ENCODE measurements around the gene INO80E.

INO80E gene

DNA sequence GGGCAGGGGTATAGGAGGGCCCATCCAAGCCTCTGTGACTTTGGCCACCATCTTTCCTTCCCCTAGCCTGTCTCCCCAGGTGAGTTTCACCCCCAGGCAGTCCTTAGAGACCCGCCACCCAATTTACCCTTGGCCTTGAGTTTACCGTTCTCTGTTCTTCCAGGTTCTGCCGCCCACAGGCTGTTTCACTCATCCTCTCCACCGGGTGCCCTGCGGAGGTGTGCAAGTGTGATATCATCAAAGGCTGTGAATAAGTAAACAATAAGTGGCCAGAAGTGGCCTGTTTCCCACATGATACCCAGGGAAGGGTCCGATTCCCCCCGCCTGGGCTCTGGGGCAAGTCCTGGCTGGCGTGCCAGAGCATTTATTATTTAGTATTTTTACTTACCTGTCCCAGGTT lies 50.1 kb downstream of the INO80E start:
- no peaks in the 10 kb centered on the region for H3K9me3 Mint-ChIP-seq
- H3K4me3 Mint-ChIP-seq, result no peak overlapping the region
- H3K27ac Mint-ChIP-seq, result no peak overlapping the region
- peaks cover 11% of the 10 kb centered on the region for H3K27me3 Mint-ChIP-seq (ENCODE audit: low read depth)
- H3K36me3 Mint-ChIP-seq (ENCODE audit: low read depth), result no peaks in the 10 kb centered on the region
- H3K4me1 Mint-ChIP-seq (ENCODE audit: low read depth), result peaks cover 4% of the 10 kb centered on the region

DNA sequence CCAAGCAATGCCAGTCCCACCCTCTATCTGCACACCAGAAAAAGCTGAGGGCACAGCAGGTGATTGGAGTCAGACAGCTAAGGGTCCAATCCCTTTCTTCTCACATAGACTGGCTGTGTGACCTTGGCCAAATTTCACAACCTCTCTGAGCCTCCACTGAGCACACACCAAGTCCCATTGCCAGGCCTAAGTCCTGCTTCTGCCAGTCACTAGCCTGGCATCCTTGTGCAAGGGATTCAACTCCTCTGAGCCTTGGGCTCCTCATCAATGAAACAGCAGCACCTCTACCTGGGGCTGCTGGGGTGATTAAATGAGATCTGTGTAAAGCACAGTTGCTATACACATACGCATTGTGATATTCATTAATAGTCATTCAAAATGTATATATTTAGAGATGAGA lies 50.5 kb downstream of the INO80E start:
- H3K9me3 Mint-ChIP-seq, result no peaks in the 10 kb centered on the region
- peaks cover 9% of the 10 kb centered on the region for H3K27me3 Mint-ChIP-seq (ENCODE audit: low read depth)
- H3K27ac Mint-ChIP-seq, result no peak overlapping the region
- peaks cover 6% of the 10 kb centered on the region for H3K4me1 Mint-ChIP-seq (ENCODE audit: low read depth)
- no peak overlapping the region for H3K4me3 Mint-ChIP-seq
- H3K36me3 Mint-ChIP-seq (ENCODE audit: low read depth), result no peaks in the 10 kb centered on the region

DNA sequence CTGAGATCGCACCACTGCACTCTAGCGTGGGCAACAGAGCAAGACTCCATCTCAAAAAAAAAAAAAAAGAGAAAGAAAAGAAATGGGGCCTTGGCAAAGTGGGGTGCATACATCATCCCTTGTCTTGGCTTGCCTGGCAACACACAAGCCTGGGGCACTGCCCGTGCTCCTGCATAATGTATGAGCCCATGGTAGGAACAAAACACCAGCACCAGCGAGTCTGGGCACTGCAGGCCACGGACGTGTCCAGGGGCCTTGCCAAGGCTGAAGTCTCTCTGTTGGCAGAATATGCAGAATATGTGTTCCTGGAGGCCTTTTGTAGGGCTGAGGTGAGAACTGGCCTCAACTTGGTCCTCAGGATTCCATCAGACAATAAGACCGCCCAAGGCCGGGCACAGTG lies 53.8 kb downstream of the INO80E start:
- Mint-ChIP-seq H3K27ac (no peak overlapping the region), H3K27me3 (ENCODE audit: low read depth) (peaks cover 7% of the 10 kb centered on the region), H3K36me3 (ENCODE audit: low read depth) (no peaks in the 10 kb centered on the region), H3K4me3 (no peak overlapping the region), H3K9me3 (no peaks in the 10 kb centered on the region), H3K4me1 (ENCODE audit: low read depth) (peaks cover 17% of the 10 kb centered on the region)

DNA sequence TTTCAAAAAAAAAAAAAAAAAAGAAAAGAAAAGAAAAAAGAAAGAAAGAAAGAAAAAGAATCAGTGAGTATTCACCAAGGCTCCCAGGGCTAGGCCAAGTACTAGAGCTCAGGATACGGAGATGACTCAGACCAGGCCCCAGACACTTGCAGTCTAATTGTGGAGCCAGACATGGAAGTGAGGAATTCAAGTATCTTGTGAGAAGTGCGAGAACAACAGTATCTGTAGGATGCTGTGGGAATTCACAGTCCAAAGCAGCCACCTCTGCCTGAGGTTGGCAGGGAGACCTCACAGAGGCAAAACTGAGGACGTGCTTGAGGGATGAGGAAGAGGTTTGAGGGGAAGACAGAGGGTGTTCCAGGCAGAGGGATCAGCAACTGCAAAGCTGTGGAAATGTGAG lies 55.5 kb downstream of the INO80E start:
- Mint-ChIP-seq H3K27ac (peak overlapping the region; percentile 91), H3K36me3 (ENCODE audit: low read depth) (no peaks in the 10 kb centered on the region), H3K27me3 (ENCODE audit: low read depth) (peaks cover 7% of the 10 kb centered on the region), H3K4me3 (peak overlapping the region; percentile 87), H3K9me3 (no peaks in the 10 kb centered on the region), H3K4me1 (ENCODE audit: low read depth) (peaks cover 18% of the 10 kb centered on the region)

DNA sequence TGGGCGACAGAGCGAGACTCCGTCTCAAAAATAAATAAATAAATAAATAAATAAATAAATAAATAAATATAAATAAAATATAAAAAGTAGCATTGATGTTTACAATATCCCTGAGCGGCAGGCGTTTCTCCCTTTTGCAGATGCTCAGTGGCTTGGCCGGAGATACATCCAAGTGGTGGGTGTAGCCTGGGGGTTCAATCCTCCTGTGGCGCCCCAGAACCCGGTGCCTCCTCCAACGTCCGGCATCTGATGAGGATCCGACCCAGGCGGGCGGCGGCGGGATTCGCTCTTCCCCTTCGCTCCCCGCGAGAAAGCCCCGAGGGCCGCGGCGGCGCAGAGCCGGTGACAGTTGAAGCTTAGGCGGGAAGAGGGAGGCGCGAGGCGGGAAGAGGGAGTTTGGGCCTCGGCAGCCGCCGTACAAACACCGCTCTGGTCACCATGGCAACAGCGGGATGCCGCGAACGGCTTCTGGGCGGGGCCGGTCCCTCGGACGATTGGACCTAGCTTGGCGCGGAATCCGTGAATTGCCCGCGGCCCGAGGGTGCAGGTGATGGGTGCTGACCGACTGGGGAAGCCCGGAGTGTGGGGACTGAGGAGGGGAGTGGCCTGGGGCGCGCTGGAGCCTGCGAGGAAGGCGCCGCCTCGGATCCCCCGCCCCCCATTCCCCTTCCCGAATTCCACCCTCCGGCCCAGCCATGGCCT lies 56.8 kb downstream of the INO80E start:
- Mint-ChIP-seq H3K27me3 (ENCODE audit: low read depth) (no peaks in the 10 kb centered on the region), H3K9me3 (no peaks in the 10 kb centered on the region), H3K4me1 (ENCODE audit: low read depth) (peaks cover 18% of the 10 kb centered on the region), H3K36me3 (ENCODE audit: low read depth) (no peaks in the 10 kb centered on the region), H3K27ac (peak overlapping the region; percentile 62), H3K4me3 (peak overlapping the region; percentile 86)

DNA sequence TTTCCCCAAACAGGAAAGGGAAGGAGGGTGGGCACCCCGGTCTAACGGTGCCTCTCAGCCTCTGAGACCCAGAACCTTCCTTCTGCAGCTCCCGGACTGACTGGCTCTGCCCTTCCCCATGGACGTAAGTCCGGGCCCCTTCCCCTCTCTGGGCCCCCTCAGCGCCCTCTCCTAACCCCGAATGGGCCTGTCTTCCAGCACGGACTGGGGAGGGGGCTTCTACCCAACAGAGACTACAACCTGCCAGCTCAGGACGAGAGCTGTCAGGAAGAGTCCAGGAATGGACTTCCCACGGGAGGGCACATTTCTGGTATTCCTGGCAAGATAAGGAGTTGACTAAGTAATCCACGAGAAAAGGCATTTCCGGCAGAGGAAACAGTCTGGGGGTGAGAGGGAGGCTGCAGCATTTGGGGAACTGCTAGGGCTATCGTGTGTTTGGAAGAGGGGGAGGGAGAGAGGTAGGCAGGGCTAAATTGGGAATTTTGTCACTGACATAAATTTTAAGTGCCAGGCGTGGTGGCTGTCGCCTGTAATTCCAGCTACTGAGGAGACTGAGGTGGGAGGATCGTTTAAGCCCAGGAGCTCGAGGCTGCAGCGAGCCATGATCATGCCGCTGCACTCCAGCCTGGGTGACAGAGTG lies 57.5 kb downstream of the INO80E start:
- Mint-ChIP-seq H3K36me3 (ENCODE audit: low read depth) (no peaks in the 10 kb centered on the region), H3K4me1 (ENCODE audit: low read depth) (peaks cover 18% of the 10 kb centered on the region), H3K4me3 (peak overlapping the region; percentile 86), H3K27me3 (ENCODE audit: low read depth) (no peaks in the 10 kb centered on the region), H3K9me3 (no peaks in the 10 kb centered on the region), H3K27ac (no peak overlapping the region)

DNA sequence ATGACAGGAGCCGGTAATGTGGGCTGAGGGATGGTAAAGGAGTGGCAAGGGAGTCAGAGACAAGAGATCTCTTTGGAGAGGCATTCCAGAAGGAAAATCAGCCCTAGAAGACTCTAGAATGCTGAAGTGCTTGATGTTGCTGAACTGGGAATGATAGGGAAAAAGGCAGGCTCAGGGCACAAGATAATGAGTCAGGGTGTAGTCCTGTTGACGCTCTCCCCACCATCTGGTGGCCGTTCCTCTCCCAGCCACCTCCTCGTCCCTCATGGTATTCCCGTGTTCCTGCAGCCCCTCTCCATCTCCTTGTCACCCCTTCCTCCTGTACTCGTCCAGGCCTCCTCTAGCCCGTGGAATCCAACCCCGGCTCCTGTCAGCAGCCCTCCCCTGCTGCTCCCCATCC lies 58.4 kb downstream of the INO80E start:
- no peaks in the 10 kb centered on the region for H3K36me3 Mint-ChIP-seq (ENCODE audit: low read depth)
- H3K9me3 Mint-ChIP-seq, result no peaks in the 10 kb centered on the region
- H3K4me1 Mint-ChIP-seq (ENCODE audit: low read depth), result peaks cover 18% of the 10 kb centered on the region
- H3K27ac Mint-ChIP-seq, result no peak overlapping the region
- no peaks in the 10 kb centered on the region for H3K27me3 Mint-ChIP-seq (ENCODE audit: low read depth)
- H3K4me3 Mint-ChIP-seq, result peak overlapping the region; percentile 65

DNA sequence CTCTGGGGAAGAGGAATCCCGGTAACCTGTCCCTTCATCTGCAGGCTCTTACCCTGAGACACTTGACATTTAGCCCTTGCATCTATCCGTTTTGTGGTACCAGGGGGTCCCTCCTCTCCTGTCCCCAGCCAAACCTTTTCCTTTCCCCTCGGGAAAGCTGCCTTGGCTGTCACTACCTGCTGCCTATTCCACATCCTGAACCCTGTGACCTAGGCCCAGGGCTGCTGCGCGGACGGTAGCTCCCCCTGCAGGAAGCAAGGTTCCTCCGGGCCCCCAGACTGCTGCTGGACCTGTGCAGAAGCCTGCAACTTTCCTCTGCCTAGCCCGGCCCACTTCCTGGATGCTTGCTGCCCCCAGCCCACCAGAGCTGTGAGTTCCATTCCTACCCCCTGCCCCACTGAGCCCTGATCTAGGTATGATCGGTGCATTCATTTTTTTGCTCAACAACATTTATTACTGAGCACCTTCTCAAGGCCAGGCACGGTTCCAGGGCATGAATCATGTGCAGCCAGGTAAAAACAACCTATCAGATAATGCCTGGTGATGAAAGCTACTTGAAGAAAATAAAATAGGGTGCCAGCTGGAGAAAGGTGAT lies 59.0 kb downstream of the INO80E start:
- H3K27me3 Mint-ChIP-seq (ENCODE audit: low read depth), result no peaks in the 10 kb centered on the region
- H3K27ac Mint-ChIP-seq, result peak overlapping the region; percentile 55
- H3K36me3 Mint-ChIP-seq (ENCODE audit: low read depth), result no peaks in the 10 kb centered on the region
- H3K4me3 Mint-ChIP-seq, result peak overlapping the region; percentile 65
- peaks cover 18% of the 10 kb centered on the region for H3K4me1 Mint-ChIP-seq (ENCODE audit: low read depth)
- no peaks in the 10 kb centered on the region for H3K9me3 Mint-ChIP-seq

Measured in T-helper 1 cell treated with Interleukin-12 subunit alpha and Interleukin-12 subunit beta and Interleukin-4 antibody, amounts not matched to agents 30 μg/mL and 1 μg/mL, for 36 hours (primary cell).